Stimulated activated CD8-positive, alpha-beta memory T cell treated with anti-CD3 and anti-CD28 coated beads, Interleukin-7, amount 100 ng/mL, for 4 hours (primary cell): ENCODE results near the gene PLRG1.

Experiments used
- DNase-seq, 2 donors: peaks; one replicate each; pipeline ENCODE4 v3.0.0-alpha.2; 2020; ENCODE audit warnings: low read depth in 2 of 2

The PLRG1 gene

GRCh38 chr4:154521607-154522006, 28.6 kb downstream of the PLRG1 start:
- no peak for DNase-seq

GRCh38 chr4:154519214-154519613, 31.0 kb downstream of the PLRG1 start:
- no peak for DNase-seq

GRCh38 chr4:154517591-154517990, 32.6 kb downstream of the PLRG1 start:
- DNase-seq: no peak

- no peak for DNase-seq
Measured at GRCh38 chr4:154516318-154517029, 33.7 kb downstream of the PLRG1 start.

GRCh38 chr4:154511981-154512380, 38.2 kb downstream of the PLRG1 start:
- DNase-seq: no peak

- no peak for DNase-seq
Measured at GRCh38 chr4:154511548-154511947, 38.7 kb downstream of the PLRG1 start.

GRCh38 chr4:154507156-154507555, 43.0 kb downstream of the PLRG1 start:
- DNase-seq: no peak

- no peak for DNase-seq
Measured at GRCh38 chr4:154506253-154506652, 43.9 kb downstream of the PLRG1 start.

GRCh38 chr4:154503598-154503997, 46.6 kb downstream of the PLRG1 start:
- no peak for DNase-seq

GRCh38 chr4:154502111-154502510, 48.1 kb downstream of the PLRG1 start:
- DNase-seq: no peak

GRCh38 chr4:154497889-154498288, 52.3 kb downstream of the PLRG1 start:
- no peak for DNase-seq

GRCh38 chr4:154495867-154496266, 54.3 kb downstream of the PLRG1 start:
- no peak for DNase-seq

GRCh38 chr4:154492288-154492687, 57.9 kb downstream of the PLRG1 start:
- no peak for DNase-seq

- no peak for DNase-seq
Measured at GRCh38 chr4:154491341-154492271, 58.6 kb downstream of the PLRG1 start, which contains the start of gene DCHS2. Gene DCHS2, minus strand, starts transcription at chr4:154491799. Its CDS starts 444 bp downstream, at chr4:154491355.

GRCh38 chr4:154490583-154491340, 59.4 kb downstream of the PLRG1 start:
- DNase-seq: no peak

- no peak for DNase-seq
Measured at GRCh38 chr4:154490234-154490582, 60.0 kb downstream of the PLRG1 start.

GRCh38 chr4:154489558-154490233, 60.5 kb downstream of the PLRG1 start:
- DNase-seq: no peak

- no peak for DNase-seq
Measured at GRCh38 chr4:154487145-154487544, 63.1 kb downstream of the PLRG1 start.

GRCh38 chr4:154485127-154485773, 65.0 kb downstream of the PLRG1 start:
- no peak for DNase-seq
